Endothelial cell of umbilical vein (primary cell): ENCODE measurements around the gene B9D2. TPM values are rescaled to one million over a fixed set of nuclear protein-coding genes. Genes with fewer than 3 reads are reported as not detected.

Source experiments
- BruUV-seq: library from RNA; stranded (reverse); fragments of 400-500 nt; replicated peaks from 2 replicates; lab custom pipeline; 2021; lab: Mats Ljungman, UMichigan
- CTCF ChIA-PET: fragments of 300-600, 350-600 bp; sonication (Branson Sonifier 250); formaldehyde crosslinking; loops from one replicate; lab custom pipeline; 2021; ENCODE audit warnings: antibody characterized with exemption, inconsistent platforms; lab: Charles Lee
- POLR2A ChIA-PET: fragments of 300-600, 350-600 bp; sonication (Branson Sonifier 250); formaldehyde crosslinking; loops from one replicate; lab custom pipeline; 2021; ENCODE audit warnings: antibody characterized with exemption, inconsistent platforms; lab: Charles Lee
- DNase-seq: peaks from one replicate; pipeline ENCODE4 v3.0.0-alpha.2; 2011; ENCODE audit warnings: low read depth, low spot score
- FAIRE-seq: peaks from 2 replicates; lab custom pipeline; 2011; peaks lifted over from hg19 to GRCh38; lab: Jason Lieb, UNC
- H2AFZ ChIP-seq: 2 replicates; pipeline ENCODE4 v1.6.0; 2012; ENCODE audit warnings: low read depth, low read length, control low read depth, inconsistent platforms
- H3K27ac ChIP-seq: 2 replicates; pipeline ENCODE4 v1.5.1; 2011; ENCODE audit warnings: low read depth, mild to moderate bottlenecking, control low read depth, low read length, moderate library complexity; ENCODE audit not compliant: insufficient read depth
- H3K27me3 ChIP-seq, 2 experiments: 2 replicates each; pipeline versions ENCODE4 v1.6.0 to v1.6.1; 2011; ENCODE audit warnings: low read length in 2 of 2, mixed read lengths in 1 of 2; ENCODE audit not compliant: control insufficient read depth in 2 of 2, insufficient read depth in 2 of 2
- H3K36me3 ChIP-seq, 2 experiments: 2 replicates in 1 of 2; 3 replicates in 1 of 2; pipeline ENCODE4 v1.5.1; 2011; ENCODE audit warnings: low read length in 2 of 2, mild to moderate bottlenecking in 1 of 2, moderate library complexity in 1 of 2; ENCODE audit not compliant: control insufficient read depth in 2 of 2, insufficient read depth in 2 of 2; ENCODE audit errors: extremely low read depth in 1 of 2
- H3K4me1 ChIP-seq: 3 replicates; pipeline ENCODE4 v1.5.1; 2011; ENCODE audit warnings: mild to moderate bottlenecking, low read length; ENCODE audit not compliant: control insufficient read depth, insufficient read depth; ENCODE audit errors: extremely low read depth
- H3K4me2 ChIP-seq: 2 replicates; pipeline ENCODE4 v1.6.1; 2011; ENCODE audit warnings: low read length, control low read depth, mixed read lengths; ENCODE audit not compliant: insufficient read depth
- H3K4me3 ChIP-seq, 3 experiments: fragments of 200-600 bp in 1 of 3; sonication (generic), shearing (Covaris generic) in 1 of 3; replicated peaks in 1 of 3; 2 replicates each; pipeline ENCODE4 v1.5.1; 2011 to 2016; ENCODE audit warnings: control low read depth in 3 of 3, low read length in 3 of 3, mild to moderate bottlenecking in 2 of 3, inconsistent platforms in 1 of 3, low read depth in 1 of 3, moderate library complexity in 1 of 3; ENCODE audit not compliant: insufficient read depth in 1 of 3
- H3K79me2 ChIP-seq: 2 replicates; pipeline ENCODE4 v1.6.0; 2012; ENCODE audit warnings: low read length, inconsistent platforms; ENCODE audit not compliant: control insufficient read depth, insufficient read depth
- H3K9ac ChIP-seq: replicated peaks from 2 replicates; pipeline ENCODE3; 2011; ENCODE audit warnings: low read length, control low read depth; ENCODE audit not compliant: insufficient read depth; ENCODE audit errors: extremely low read depth
- H3K9me1 ChIP-seq: replicated peaks from 3 replicates; pipeline ENCODE4 v1.6.0; 2011; ENCODE audit warnings: mild to moderate bottlenecking, low read length; ENCODE audit not compliant: control insufficient read depth, insufficient read depth; ENCODE audit errors: extremely low read depth
- H3K9me3 ChIP-seq: replicated peaks from 2 replicates; pipeline ENCODE4 v1.5.1; 2012; ENCODE audit warnings: low read length, inconsistent platforms; ENCODE audit not compliant: control insufficient read depth, insufficient read depth
- H4K20me1 ChIP-seq: replicated peaks from 2 replicates; pipeline ENCODE3; 2011; ENCODE audit warnings: mild to moderate bottlenecking, low read length; ENCODE audit not compliant: control insufficient read depth, insufficient read depth; ENCODE audit errors: extremely low read depth
- CTCF ChIP-seq, 2 donors: IDR thresholded peaks; 1 replicate in 1 of 2; 2 replicates in 1 of 2; pipeline ENCODE4 v1.5.1; 2011; ENCODE audit warnings: low read length in 2 of 2, mild to moderate bottlenecking in 2 of 2, moderate library complexity in 2 of 2, control low read depth in 1 of 2, inconsistent platforms in 1 of 2, low read depth in 1 of 2; ENCODE audit not compliant: insufficient read depth in 1 of 2; ENCODE audit errors: extremely low read depth in 1 of 2
- EZH2 ChIP-seq: IDR thresholded peaks from 2 replicates; pipeline ENCODE4 v1.6.1; 2012; ENCODE audit warnings: borderline replicate concordance, low read depth, mild to moderate bottlenecking, moderate library complexity, low read length, inconsistent platforms; ENCODE audit not compliant: severe bottlenecking
- FOS ChIP-seq: IDR thresholded peaks from 2 replicates; pipeline ENCODE4 v1.6.1; 2011; ENCODE audit warnings: mild to moderate bottlenecking, low read length, moderate library complexity, borderline replicate concordance; ENCODE audit not compliant: insufficient read depth
- GATA2 ChIP-seq: IDR thresholded peaks from 2 replicates; pipeline ENCODE4 v1.7.0; 2011; ENCODE audit warnings: low read depth, mild to moderate bottlenecking, moderate library complexity, mixed read lengths, low read length; ENCODE audit not compliant: insufficient read length, insufficient read depth
- JUN ChIP-seq: IDR thresholded peaks from 2 replicates; pipeline ENCODE4 v1.6.1; 2011; ENCODE audit warnings: borderline replicate concordance, low read depth; ENCODE audit not compliant: insufficient read length, insufficient read depth
- MAX ChIP-seq: IDR thresholded peaks from 2 replicates; pipeline ENCODE4 v1.6.1; 2011; ENCODE audit not compliant: insufficient read depth, insufficient read length
- MYC ChIP-seq: IDR thresholded peaks from one replicate; pipeline ENCODE4 v1.6.1; 2011; ENCODE audit warnings: mild to moderate bottlenecking, low read depth, low read length
- POLR2A ChIP-seq: IDR thresholded peaks from 2 replicates; pipeline ENCODE4 v1.6.1; 2012; ENCODE audit warnings: low read depth, mild to moderate bottlenecking, control low read depth, low read length
- POLR2AphosphoS5 ChIP-seq: IDR thresholded peaks from 2 replicates; pipeline ENCODE4 v1.6.1; 2012; ENCODE audit warnings: low read depth, mild to moderate bottlenecking, control low read depth, low read length, moderate library complexity; ENCODE audit not compliant: insufficient read depth
- dilution Hi-C: fragments of 300-500 bp; cut with MboI; formaldehyde crosslinking; loops from one replicate; pipeline ENCODE4 v1.15.0; 2019; ENCODE audit warnings: low sequenced_read_pairs; ENCODE audit not compliant: extremely low pct_ligation_motif_present
- intact Hi-C: fragments of 100-400 bp; cut with micrococcal nuclease; formaldehyde crosslinking; loops from one replicate; pipeline ENCODE4 v1.10.0; 2022
- polyA plus RNA-seq, 4 experiments: library from polyadenylated mRNA; depleted of rRNA in 3 of 4; stranded (reverse) in 3 of 4; unstranded in 1 of 4; fragments of >200 nt; gene quantifications; 2 replicates each; pipeline versions ENCODE4 v1.2.1 to v1.2.3, GENCODE V29; 2011 to 2012; ENCODE audit warnings: missing spikeins in 1 of 4
- total RNA-seq: library from RNA; stranded (reverse); gene quantifications from 2 replicates; pipeline ENCODE4 v1.2.3, GENCODE V29; 2021

B9D2 gene
- total and polyA plus RNA-seq, 2 donors (not counting 3 experiments of a cell fraction or from before 2014, with no cell fraction given): 12.2 to 23.9 TPM

GRCh38 chr19:41325640-41325946 lies 38.4 kb downstream of the B9D2 start:
- no peak for DNase-seq
- Histone ChIP-seq H3K27me3 (no peaks in the 10 kb centered on the region), H3K9me3 (no peaks in the 10 kb centered on the region), H3K36me3 (peaks cover 3 to 19% of the 10 kb centered on the region in 2 experiments), H3K9ac (peak overlapping the region; percentile 93), H3K9me1 (no peaks in the 10 kb centered on the region), H3K4me1 (peaks cover 71% of the 10 kb centered on the region), H3K27ac (peak overlapping the region; percentile 100), H4K20me1 (no peaks in the 10 kb centered on the region), H3K4me3 (no peak overlapping the region), H2AFZ (no peak overlapping the region), H3K4me2 (peak overlapping the region; percentile 4), H3K79me2 (peaks cover 9% of the 10 kb centered on the region)
- CTCF ChIA-PET: interaction anchor here (0.6 to 3.9 kb wide), 4 partner anchors 27 to 147 kb away, joined by 3 to 40 read pairs (median 4); partner anchors contain the start of gene TGFB1
- intact Hi-C loops (loop anchor here (1.0 kb wide), 1 partner anchor 154 kb away; no protein-coding TSS in a partner anchor), dilution Hi-C loops (no loop called here)
- no peak for TF ChIP-seq MAX
- no peak for TF ChIP-seq GATA2
- TF ChIP-seq CTCF (IDR thresholded peaks at IDR 0.05; ENCODE audit: extremely low read depth in 1 of 2, insufficient read depth in 1 of 2, low read depth in 1 of 2, low read length in 2 of 2): no peak
- no peak for TF ChIP-seq POLR2A
- TF ChIP-seq FOS: no peak
- no peak for TF ChIP-seq POLR2AphosphoS5
- no peak for TF ChIP-seq MYC
- no peak for TF ChIP-seq JUN
- no peak for TF ChIP-seq EZH2
- no TSS peak for BruUV-seq
- POLR2A ChIA-PET: no interaction called here
- no peak for FAIRE-seq
